Activated CD4-positive, alpha-beta T cell treated with anti-CD3 and anti-CD28 coated beads, Interleukin-2, amount 10 ng/mL, durations not matched to agents 24 days and 14 days (primary cell): Measurements from ENCODE around the gene MFSD12. TPM values are rescaled to one million over a fixed set of nuclear protein-coding genes. Genes with fewer than 3 reads are reported as not detected.
"Not testable (repeated sequence)": the region's sequence is repeated elsewhere in the genome, so short reads cannot be mapped to it uniquely, and the experiment has no call there.

ENCODE experiments used
- DNase-seq: peaks from one replicate; pipeline ENCODE4 v3.0.0; 2022
- H3K27ac Mint-ChIP-seq: one replicate; pipeline ENCODE4 v1.8.0; 2022; ENCODE audit warnings: mild to moderate bottlenecking, mixed read lengths
- H3K27me3 Mint-ChIP-seq: one replicate; pipeline ENCODE4 v1.8.0; 2022; ENCODE audit warnings: mixed read lengths
- H3K36me3 Mint-ChIP-seq: one replicate; pipeline ENCODE4 v1.8.0; 2022; ENCODE audit warnings: low read depth, mild to moderate bottlenecking, mixed read lengths
- H3K4me1 Mint-ChIP-seq: one replicate; pipeline ENCODE4 v1.8.0; 2021; ENCODE audit warnings: mixed read lengths
- H3K4me3 Mint-ChIP-seq: one replicate; pipeline ENCODE4 v1.8.0; 2022; ENCODE audit warnings: mild to moderate bottlenecking, moderate library complexity, mixed read lengths
- H3K9me3 Mint-ChIP-seq: one replicate; pipeline ENCODE4 v1.8.0; 2021; ENCODE audit warnings: mixed read lengths
- intact Hi-C: fragments of 100-400 bp; cut with micrococcal nuclease; formaldehyde crosslinking; loops from one replicate; pipeline ENCODE4 v1.15.1; 2023
- total RNA-seq: library from RNA; stranded (reverse); gene quantifications from 2 replicates; pipeline ENCODE4 v1.2.3, GENCODE V29; 2022

MFSD12 gene
- total RNA-seq, 1 donor from 2014 or later, result 119 TPM

- no peaks in the 10 kb centered on the region for H3K9me3 Mint-ChIP-seq
- H3K27ac Mint-ChIP-seq, result no peak overlapping the region
- DNase-seq, result no peak
- intact Hi-C loops, result no loop called here
- no peaks in the 10 kb centered on the region for H3K27me3 Mint-ChIP-seq
- H3K36me3 Mint-ChIP-seq, result no peaks in the 10 kb centered on the region
- no peak overlapping the region for H3K4me3 Mint-ChIP-seq
- H3K4me1 Mint-ChIP-seq, result no peaks in the 10 kb centered on the region
Observed at GRCh38 chr19:3590991-3591659, 33.7 kb upstream of the MFSD12 start.

DNA sequence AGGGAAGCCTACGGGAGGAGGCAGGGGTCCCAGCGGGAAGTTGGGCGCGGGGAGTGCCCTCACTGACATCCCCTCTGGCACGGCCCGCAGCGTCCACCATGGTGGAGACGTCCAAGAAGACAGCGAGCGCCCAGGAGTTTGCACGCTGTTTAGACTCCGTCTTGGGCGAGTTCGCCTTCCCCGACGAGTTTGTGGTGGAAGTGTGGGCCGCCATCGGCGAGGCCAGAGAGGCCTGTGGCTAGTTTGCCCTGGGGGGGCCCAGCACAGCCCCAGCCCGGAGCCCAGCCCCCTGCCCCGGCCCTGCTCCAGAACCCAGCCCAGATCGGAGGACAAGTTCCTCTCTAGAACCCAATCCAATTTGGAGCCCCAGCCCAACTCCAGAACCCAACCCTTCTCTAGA lies 32.6 kb upstream of the MFSD12 start:
- Mint-ChIP-seq H3K4me3 (no peak overlapping the region), H3K36me3 (no peaks in the 10 kb centered on the region), H3K27me3 (no peaks in the 10 kb centered on the region), H3K9me3 (no peaks in the 10 kb centered on the region), H3K27ac (no peak overlapping the region), H3K4me1 (no peaks in the 10 kb centered on the region)
- intact Hi-C loops, result no loop called here
- DNase-seq, result no peak

DNA sequence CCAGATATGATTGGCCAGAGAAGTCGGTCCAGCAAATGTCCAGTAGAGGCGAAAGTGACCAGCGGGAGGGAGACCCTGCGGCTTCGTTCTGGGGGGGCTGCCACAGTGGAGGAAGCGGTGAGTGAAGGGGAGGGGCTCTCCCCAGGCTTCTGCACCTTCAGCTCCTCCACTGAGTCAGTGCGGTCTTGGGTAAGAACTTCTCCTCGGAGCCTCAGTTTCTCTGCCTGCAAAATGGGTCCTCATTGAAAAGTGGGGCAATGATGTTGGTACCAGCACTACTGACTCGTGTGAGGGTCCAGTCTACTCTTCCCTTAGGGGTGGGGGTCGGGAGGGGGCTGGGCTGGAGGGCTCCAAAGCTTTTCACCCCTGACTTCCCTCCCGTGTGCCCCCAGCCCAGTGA lies 32.1 kb upstream of the MFSD12 start:
- no peaks in the 10 kb centered on the region for H3K27me3 Mint-ChIP-seq
- H3K27ac Mint-ChIP-seq, result no peak overlapping the region
- H3K9me3 Mint-ChIP-seq, result no peaks in the 10 kb centered on the region
- intact Hi-C loops, result no loop called here
- H3K4me1 Mint-ChIP-seq, result no peaks in the 10 kb centered on the region
- no peak overlapping the region for H3K4me3 Mint-ChIP-seq
- H3K36me3 Mint-ChIP-seq, result no peaks in the 10 kb centered on the region
- DNase-seq, result no peak

DNA sequence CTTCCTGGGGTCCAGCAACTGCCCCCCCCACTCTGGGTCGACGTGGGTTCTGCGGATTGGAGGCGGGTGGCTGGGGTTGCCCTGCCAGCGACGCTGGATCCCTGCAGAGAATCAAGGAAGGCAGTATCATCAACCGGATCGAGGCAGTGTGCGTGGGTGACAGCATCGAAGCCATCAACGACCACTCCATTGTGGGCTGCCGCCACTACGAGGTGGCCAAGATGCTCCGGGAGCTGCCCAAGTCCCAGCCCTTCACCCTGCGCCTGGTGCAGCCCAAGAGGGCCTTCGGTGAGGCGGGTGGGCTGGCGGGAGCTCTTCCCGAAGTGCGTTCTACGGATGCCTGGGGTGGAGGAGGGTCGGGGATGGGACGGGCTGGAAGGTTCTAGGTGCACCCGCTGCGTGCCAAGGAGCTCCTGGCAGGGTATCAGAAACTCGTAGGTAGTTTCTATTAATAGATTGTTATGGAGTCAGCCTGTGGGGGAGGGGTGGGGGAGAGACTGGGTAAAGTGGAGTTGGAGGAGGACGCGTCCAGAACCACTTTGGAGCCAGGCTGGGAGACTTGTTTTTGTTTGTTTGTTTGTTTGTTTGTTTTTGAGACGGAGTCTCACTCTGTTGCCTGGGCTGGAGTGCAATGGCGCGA lies 29.4 kb upstream of the MFSD12 start:
- no peaks in the 10 kb centered on the region for H3K9me3 Mint-ChIP-seq
- H3K27ac Mint-ChIP-seq, result no peak overlapping the region
- H3K4me3 Mint-ChIP-seq, result no peak overlapping the region
- DNase-seq, result no peak
- no peaks in the 10 kb centered on the region for H3K4me1 Mint-ChIP-seq
- no peaks in the 10 kb centered on the region for H3K36me3 Mint-ChIP-seq
- intact Hi-C loops, result no loop called here
- peaks cover 2% of the 10 kb centered on the region for H3K27me3 Mint-ChIP-seq

DNA sequence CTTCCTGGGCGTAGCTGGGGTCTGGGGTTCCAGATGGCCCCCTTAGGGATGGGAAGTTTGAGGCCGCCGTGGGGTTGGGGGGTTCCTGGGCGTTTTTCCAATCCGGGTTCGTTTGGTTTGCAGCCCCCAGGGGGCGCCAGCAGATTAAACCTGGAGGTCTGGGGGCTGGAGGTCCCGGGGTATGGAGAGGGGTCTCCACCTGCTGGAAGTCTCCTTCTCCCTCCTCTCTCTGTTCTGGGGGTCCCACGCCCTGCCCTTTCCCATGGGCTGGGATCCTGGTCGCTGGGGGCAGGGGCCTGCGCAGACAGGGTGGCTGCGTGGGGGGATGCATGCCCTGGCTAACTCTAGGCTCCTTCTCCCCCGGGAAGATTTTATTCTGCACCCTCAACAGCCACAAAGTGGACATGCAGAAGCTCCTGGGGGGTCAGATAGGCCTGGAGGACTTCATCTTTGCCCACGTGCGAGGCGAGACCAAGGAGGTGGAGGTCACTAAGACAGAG lies 28.8 kb upstream of the MFSD12 start:
- Mint-ChIP-seq H3K27ac (no peak overlapping the region), H3K4me3 (no peak overlapping the region), H3K4me1 (no peaks in the 10 kb centered on the region), H3K36me3 (no peaks in the 10 kb centered on the region), H3K9me3 (no peaks in the 10 kb centered on the region), H3K27me3 (peaks cover 2% of the 10 kb centered on the region)
- intact Hi-C loops, result no loop called here
- peak; percentile 78 for DNase-seq

DNA sequence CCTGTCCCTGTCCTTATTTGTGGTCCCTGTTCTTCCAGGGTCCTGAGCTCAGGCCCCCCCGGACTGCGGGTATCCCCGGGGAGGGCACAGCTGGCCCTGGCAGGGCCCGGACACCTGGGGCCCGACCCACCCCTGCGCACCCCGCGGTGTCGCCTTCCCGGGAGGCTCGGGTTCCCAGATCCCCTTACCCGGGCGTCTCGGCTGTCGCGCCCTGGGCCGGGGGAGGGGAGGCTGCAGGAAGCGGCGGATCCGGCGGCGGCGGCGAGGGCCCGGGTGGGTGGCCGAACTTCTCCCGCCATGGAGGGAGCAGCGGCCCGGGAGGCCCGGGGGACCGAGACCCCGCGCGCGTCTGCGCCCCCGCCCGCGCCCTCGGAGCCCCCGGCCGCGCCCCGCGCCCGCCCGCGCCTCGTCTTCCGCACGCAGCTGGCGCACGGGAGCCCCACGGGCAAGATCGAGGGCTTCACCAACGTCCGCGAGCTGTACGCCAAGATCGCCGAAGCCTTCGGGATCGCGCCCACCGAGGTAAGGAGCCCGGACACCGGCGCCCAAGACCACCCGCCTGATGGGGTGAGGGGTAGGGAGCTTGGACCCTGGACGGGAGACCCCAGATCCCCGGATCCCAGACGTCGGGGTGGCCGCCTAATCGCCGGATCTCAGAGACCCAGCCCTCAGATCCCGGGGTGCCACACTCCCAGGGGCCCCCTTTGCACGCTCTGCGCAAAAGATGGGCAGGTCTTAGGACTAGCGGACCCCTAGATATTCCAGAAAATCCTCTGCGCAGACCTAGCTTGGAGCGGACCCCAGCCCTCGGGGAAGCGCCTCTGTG lies 28.1 kb upstream of the MFSD12 start, which contains the start of gene GIPC3:
Gene GIPC3 (plus strand): TSS at position 178 of the 826 bp plus-strand sequence. CDS start 120 bp downstream, at position 298.
- no peaks in the 10 kb centered on the region for H3K9me3 Mint-ChIP-seq
- DNase-seq, result no peak
- H3K4me1 Mint-ChIP-seq, result no peaks in the 10 kb centered on the region
- H3K4me3 Mint-ChIP-seq, result no peak within 1 kb of the TSS
- no peak within 1 kb of the TSS for H3K27ac Mint-ChIP-seq
- H3K27me3 Mint-ChIP-seq, result peaks cover 2% of the 10 kb centered on the region
- intact Hi-C loops, result no loop called here
- no peaks in the 10 kb centered on the region for H3K36me3 Mint-ChIP-seq

DNA sequence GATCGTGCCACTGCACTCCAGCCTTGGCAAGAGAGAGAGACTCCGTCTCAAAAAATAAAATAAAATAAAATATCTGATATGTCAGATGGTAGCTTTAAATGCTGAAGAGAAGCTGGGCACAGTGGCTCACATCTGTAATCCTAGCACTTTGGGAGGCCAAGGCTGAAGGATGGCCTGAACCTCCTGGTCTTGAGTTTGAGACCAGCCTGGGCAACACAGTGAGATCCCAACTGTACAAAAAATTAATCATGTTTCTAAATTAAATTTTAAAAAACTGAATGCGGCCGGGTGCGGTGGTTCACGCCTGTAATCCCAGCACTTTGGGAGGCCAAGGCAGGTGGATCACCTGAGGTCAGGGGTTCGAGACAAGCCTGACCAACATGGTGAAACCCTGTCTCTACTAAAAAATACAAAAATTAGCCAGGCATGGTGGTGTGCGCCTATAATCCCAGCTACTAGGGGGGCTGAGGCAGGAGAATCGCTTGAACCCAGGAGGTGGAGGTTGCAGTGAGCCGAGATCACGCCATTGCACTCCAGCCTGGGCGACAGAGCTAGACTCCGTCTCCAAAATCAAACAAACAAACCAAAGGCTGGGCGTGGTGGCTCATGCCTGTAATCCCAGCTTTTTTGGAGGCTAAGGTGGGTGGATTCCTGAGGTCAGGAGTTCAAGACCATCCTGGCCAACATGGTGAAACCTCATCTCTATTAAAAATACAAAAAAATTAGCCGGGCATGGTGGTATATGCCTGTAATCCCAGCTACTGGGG lies 26.8 kb upstream of the MFSD12 start:
- H3K9me3 Mint-ChIP-seq, H3K27me3 Mint-ChIP-seq, H3K4me3 Mint-ChIP-seq, intact Hi-C loops, H3K27ac Mint-ChIP-seq, H3K36me3 Mint-ChIP-seq, DNase-seq, H3K4me1 Mint-ChIP-seq: not testable (repeated sequence)

GRCh38 chr19:3581792-3582191 lies 24.4 kb upstream of the MFSD12 start:
- H3K27me3 Mint-ChIP-seq, intact Hi-C loops, DNase-seq, H3K9me3 Mint-ChIP-seq, H3K4me3 Mint-ChIP-seq, H3K4me1 Mint-ChIP-seq, H3K27ac Mint-ChIP-seq, H3K36me3 Mint-ChIP-seq: not testable (repeated sequence)

GRCh38 chr19:3580156-3580934 lies 23.0 kb upstream of the MFSD12 start:
- peaks cover 6% of the 10 kb centered on the region for H3K36me3 Mint-ChIP-seq
- peaks cover 2% of the 10 kb centered on the region for H3K4me1 Mint-ChIP-seq
- DNase-seq, result no peak
- H3K27ac Mint-ChIP-seq, result no peak overlapping the region
- no peak overlapping the region for H3K4me3 Mint-ChIP-seq
- H3K27me3 Mint-ChIP-seq, result peaks cover 2% of the 10 kb centered on the region
- intact Hi-C loops, result no loop called here
- no peaks in the 10 kb centered on the region for H3K9me3 Mint-ChIP-seq

DNA sequence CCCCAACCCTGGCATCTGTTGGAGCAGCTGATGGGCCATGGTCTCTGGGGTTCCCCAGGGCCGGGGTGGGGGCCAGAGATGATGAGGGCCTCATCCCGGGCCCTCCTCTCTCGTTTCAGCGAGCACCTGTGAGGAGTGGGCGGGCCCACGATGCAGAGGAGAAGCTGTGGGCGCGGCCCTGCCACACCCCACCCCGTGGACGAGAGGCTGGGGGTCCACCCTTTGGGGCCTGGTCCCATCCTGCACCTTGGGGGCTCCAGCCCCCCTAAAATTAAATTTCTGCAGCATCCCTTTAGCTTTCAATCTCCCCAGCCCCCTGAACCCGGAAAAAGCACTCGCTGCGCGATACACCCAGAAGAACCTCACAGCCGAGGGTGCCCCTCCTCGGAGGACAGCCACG lies 21.0 kb upstream of the MFSD12 start:
- Mint-ChIP-seq H3K27me3 (peaks cover 1% of the 10 kb centered on the region), H3K36me3 (peaks cover 16% of the 10 kb centered on the region), H3K9me3 (no peaks in the 10 kb centered on the region), H3K4me1 (peaks cover 4% of the 10 kb centered on the region), H3K27ac (no peak overlapping the region), H3K4me3 (no peak overlapping the region)
- intact Hi-C loops, result no loop called here
- DNase-seq, result no peak

- DNase-seq, result no peak
- Mint-ChIP-seq H3K27ac (no peak overlapping the region), H3K4me1 (peaks cover 4% of the 10 kb centered on the region), H3K9me3 (no peaks in the 10 kb centered on the region), H3K36me3 (peaks cover 16% of the 10 kb centered on the region), H3K27me3 (no peaks in the 10 kb centered on the region), H3K4me3 (no peak overlapping the region)
- intact Hi-C loops, result no loop called here
Observed at GRCh38 chr19:3577723-3578344, 20.4 kb upstream of the MFSD12 start.

GRCh38 chr19:3576696-3577443 lies 19.5 kb upstream of the MFSD12 start:
- H3K9me3 Mint-ChIP-seq, result no peaks in the 10 kb centered on the region
- DNase-seq, result no peak
- peaks cover 8% of the 10 kb centered on the region for H3K4me1 Mint-ChIP-seq
- H3K4me3 Mint-ChIP-seq, result no peak overlapping the region
- peaks cover 16% of the 10 kb centered on the region for H3K36me3 Mint-ChIP-seq
- no peaks in the 10 kb centered on the region for H3K27me3 Mint-ChIP-seq
- H3K27ac Mint-ChIP-seq, result no peak overlapping the region
- intact Hi-C loops, result no loop called here
